ENCODE results near the gene TNFAIP8L1. TPM values are rescaled to one million over a fixed set of nuclear protein-coding genes. Genes with fewer than 3 reads are reported as not detected.
"Not testable (repeated sequence)": the region's sequence is repeated elsewhere in the genome, so short reads cannot be mapped to it uniquely, and the experiment has no call there.

TNFAIP8L1 gene
- total RNA-seq: 24.5 TPM

DNA sequence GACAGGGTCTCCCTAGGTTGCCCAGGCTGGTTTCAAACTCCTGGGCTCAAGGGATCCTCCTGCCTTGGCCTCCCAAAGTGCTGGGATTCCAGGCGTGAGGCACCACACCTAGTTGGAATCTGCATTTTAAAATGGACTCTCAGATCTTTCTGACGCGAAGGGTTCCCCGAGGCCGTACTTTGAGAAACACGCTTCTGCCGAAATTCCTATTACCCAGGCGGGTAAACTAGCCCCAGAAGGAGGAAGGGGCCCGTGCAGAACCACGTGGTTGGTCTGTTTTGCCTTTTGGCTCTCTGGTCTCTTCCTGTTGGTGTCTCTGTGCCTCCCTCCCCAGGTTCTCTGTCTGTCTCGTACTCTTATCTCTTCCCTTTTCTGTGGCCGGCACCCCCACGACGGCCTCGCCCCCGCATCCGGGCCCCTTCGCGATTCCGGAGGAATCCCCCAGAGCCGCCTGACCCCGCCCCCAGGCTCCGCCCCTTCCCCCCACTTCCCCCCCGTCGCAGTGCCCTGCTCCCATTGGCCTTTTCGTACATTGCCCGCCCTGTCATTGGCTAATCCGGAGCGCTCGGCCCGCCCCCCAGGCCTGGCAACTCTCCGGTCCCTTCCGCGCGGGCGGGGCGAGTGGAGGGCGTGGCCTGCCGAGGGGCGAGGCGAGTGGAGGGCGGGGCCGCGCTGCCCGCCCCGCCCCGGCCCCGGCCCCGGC lies at the start of gene TNFAIP8L1:
Gene TNFAIP8L1, plus strand, starts transcription at position 689 of the 703 bp plus-strand sequence. CDS start 12,354 bp downstream, outside the sequence.
- ATAC-seq (peak; percentile 89), DNase-seq (ENCODE audit: low spot score) (peak; percentile 97)

GRCh38 chr19:4589579-4590410 lies 49.5 kb upstream of the TNFAIP8L1 start:
- no peak for DNase-seq (ENCODE audit: low spot score)
- peak; percentile 88 for ATAC-seq

DNA sequence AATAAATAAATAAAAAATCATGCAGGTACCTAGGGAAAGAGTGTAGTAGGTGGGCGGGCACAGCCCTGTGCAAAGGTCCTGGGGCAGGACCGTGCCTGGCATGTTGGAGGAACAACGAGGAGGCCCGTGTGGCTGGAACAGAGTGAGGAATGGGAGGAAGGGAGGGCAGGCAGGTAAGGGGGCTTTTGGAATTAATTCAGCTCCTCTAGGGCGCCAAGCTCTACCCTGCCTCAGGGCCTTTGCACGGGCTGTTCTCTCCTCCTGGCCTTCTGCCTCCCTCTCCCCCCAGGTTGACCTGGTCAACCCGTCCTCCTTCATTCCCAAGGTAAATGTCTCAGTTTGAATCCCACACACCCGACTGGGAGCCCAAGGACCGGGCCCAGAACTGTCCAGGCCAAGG lies 48.8 kb upstream of the TNFAIP8L1 start:
- DNase-seq (ENCODE audit: low spot score) (no peak), ATAC-seq (no peak)

GRCh38 chr19:4591320-4591719 lies 48.0 kb upstream of the TNFAIP8L1 start:
- DNase-seq (ENCODE audit: low spot score): no peak
- no peak for ATAC-seq

GRCh38 chr19:4592445-4592844 lies 46.9 kb upstream of the TNFAIP8L1 start:
- ATAC-seq (no peak), DNase-seq (ENCODE audit: low spot score) (no peak)

GRCh38 chr19:4593409-4593851 lies 45.9 kb upstream of the TNFAIP8L1 start:
- ATAC-seq (no peak), DNase-seq (ENCODE audit: low spot score) (no peak)

DNA sequence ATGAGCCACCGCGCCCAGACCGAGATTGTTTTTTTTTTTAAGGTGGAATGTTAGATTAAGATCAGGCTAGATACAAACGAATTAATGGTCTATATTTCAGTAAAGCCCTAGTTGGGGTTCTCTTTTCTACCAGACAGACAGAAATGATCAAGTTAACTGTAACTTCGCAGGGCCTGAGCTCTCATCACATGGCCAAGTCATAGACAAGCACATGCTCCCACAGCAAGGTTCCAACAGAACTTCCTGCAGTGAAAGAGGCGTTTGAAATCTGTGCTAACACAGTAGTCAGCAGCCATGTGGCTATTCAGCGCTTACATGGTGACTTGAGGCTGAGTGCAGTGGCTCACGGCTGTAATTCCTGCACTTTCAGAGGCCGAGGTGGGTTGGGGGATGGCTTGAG lies 45.1 kb upstream of the TNFAIP8L1 start:
- no peak for ATAC-seq

DNA sequence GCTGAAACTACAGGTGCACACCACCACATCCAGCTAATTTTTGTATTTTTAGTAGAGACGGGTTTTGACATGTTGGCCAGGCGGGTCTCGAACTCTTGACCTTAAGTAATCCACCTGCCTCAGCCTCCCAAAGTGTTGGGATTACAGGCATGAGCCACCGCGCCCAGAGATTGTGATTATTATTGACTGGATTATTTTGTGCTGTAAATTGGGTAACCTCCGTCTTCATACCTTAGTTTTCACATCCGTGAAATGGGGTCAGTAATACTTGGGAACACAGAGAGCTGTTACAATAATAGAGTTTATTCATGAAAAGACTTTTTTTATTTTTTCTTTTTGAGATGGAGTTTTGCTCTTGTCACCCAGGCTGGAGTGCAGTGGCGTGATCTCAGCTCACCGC lies 44.2 kb upstream of the TNFAIP8L1 start:
- ATAC-seq; DNase-seq (ENCODE audit: low spot score): not testable (repeated sequence)

More for the DNA sequence above, 45.1 kb upstream of the TNFAIP8L1 start:
- no peak for DNase-seq (ENCODE audit: low spot score)

DNA sequence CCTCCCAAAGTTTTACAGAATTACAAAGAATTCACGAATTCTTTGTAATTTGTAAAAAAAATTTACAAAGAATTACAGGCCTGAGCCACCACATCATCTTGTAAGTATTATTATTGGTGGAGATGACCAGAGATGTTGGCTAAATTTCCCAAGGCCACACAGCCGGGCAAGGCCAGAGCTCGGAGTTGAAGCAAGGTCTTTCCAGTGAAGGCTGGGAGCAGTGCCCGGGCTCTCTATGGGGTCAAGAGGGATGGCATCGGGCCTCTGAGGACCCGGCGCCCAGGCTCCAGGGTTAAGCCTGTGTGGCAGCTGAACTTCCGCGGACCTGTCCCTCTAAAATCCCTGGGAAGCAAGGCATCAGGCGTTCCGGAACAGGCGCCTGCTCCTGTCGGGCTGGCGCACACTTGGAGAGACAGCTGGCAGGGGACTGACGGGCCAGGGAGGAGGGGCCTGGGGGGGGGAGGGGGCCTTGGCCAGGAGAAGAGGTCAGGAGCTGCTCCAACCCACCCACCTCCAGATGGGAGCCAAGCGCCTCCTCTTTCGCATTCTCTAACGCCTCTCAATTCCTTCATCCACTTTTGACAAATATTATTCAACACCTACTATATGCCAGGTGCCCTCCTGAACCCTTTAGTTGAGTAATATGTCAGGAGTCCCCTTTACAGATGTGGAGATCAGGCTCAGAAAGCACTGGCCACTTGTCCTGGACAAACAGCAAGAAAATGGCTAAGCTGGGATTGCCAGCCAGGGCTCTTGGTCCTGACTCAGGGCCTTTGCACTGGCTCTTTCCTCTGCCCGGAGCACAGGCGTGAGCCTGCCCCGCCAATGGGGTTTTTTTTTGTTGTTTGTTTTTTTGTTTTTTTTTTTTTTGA lies 43.0 kb upstream of the TNFAIP8L1 start:
- ATAC-seq: peak; percentile 83

GRCh38 chr19:4597278-4597974 lies 41.9 kb upstream of the TNFAIP8L1 start:
- ATAC-seq (peak; percentile 14), DNase-seq (ENCODE audit: low spot score) (no peak)

More for the DNA sequence above, 43.0 kb upstream of the TNFAIP8L1 start:
- peak; percentile 83 for DNase-seq (ENCODE audit: low spot score)

- DNase-seq (ENCODE audit: low spot score) (no peak), ATAC-seq (peak; percentile 55)
These were observed 41.2 kb upstream of the TNFAIP8L1 start for GRCh38 chr19:4597975-4598671.

GRCh38 chr19:4598712-4599111 lies 40.6 kb upstream of the TNFAIP8L1 start:
- ATAC-seq (no peak), DNase-seq (ENCODE audit: low spot score) (no peak)

GRCh38 chr19:4600082-4600481 lies 39.2 kb upstream of the TNFAIP8L1 start:
- no peak for ATAC-seq
- DNase-seq (ENCODE audit: low spot score): no peak

DNA sequence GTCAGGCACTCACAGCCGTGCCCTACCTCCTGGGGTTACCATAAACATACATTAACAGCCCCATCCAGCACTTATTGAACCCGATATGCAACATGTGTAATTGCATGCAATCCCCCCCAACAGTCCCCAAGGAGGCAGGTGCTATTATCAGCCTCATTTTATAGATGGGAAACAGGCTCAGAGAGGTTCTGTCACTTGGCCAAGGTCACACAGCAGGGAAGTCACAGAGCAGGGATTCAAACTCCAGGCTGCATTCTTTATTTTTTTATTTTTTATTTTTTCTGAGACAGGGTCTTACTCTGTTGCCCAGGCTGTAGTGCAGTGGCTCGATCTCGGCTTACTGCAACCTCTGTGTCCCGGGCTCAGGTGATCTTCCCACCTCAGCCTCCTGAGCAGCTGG lies 38.4 kb upstream of the TNFAIP8L1 start:
- ATAC-seq (no peak), DNase-seq (ENCODE audit: low spot score) (no peak)

DNA sequence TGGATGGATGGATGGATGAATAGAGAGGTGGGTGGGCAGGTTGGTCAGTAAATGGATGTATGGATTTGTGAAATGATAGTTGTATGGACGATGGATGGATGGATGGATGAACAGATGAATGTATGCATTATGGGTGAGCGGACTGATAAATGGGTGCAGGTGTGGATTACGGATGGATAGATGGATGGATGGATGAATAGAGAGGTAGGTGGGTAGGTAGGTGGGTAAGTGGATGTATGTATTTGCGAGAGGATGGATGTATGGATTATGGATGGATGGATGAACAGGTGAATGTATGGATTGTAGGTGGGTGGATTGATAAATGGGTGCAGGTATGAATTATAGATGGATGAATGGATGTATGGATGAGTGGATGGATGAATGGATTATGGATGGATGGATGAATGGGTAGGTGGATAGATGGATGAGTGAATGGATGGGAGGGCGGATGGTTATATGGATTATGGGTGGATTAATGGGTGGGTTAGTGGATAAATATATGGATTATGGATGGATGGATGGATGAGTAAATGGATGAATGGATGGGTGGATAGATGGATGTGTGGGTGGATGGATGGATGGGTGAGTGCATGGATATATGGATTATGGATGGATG lies 37.0 kb upstream of the TNFAIP8L1 start:
- DNase-seq (ENCODE audit: low spot score) (no peak), ATAC-seq (no peak)

GRCh38 chr19:4602915-4603314 lies 36.4 kb upstream of the TNFAIP8L1 start:
- no peak for ATAC-seq
- no peak for DNase-seq (ENCODE audit: low spot score)

GRCh38 chr19:4604912-4605311 lies 34.4 kb upstream of the TNFAIP8L1 start:
- no peak for DNase-seq (ENCODE audit: low spot score)
- ATAC-seq: no peak

DNA sequence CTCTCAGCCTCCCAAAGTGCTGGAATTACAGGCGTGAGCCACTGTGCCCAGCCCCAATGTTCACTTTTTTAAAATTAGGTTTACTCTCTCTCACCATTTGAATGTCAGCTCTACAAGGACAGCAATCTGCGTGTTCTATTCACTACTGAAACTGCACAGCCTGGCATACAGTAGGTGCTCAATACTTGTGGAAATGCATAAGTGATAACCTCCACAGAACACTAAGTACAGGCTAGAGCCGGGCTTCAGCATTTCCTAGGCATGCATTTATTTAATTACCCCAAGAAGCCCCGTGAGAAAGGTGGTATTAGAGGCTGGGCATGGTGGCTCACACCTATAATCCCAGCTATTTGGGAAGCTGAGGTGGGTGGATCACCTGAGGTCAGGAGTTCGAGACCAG lies 33.1 kb upstream of the TNFAIP8L1 start:
- DNase-seq (ENCODE audit: low spot score) (no peak), ATAC-seq (no peak)

DNA sequence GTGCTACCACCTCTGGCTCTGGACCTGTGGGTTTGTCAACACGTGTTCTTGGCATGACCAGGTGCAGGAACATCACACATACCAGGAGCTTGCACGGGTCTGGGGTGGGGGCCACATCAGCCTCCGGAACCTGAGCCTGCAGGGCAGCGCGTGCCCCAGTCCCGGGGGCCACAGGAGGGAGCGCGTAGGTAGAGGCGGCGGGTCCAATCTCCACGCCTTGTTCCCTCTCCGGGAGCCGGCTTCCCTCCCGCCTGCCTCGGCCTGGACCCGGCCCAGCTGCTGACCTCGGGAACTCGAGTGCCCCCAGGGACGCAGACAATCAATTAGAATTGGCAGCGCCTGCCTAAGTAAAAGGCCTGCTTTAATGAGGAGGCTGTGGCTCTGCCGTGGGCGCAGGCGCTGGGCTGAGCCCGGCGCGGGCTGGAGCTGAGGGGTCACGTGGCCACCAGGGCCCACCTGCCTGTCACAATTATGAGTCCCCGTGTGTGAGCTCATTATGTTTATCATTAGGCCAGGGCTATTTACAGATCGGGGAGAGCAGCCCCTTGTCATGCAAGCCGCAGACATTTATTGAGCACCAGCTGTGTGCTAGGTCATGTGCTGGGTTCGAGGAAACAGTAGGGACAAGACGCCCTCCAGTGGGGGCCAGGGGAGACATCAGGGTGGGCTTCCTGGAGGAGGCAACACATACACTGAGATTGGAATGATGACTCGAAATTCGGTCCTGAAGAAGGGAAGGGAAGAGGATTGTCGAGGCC lies 32.2 kb upstream of the TNFAIP8L1 start:
- ATAC-seq: peak; percentile 94
- peak; percentile 83 for DNase-seq (ENCODE audit: low spot score)

All from left lobe of liver (tissue), 2 donors.